ENCODE data around the gene SGCE.

Gene SGCE

GRCh38 chr7:94683066-94683465 is 27.1 kb upstream of the SGCE start:
- no peak overlapping the region for H3K4me3 ChIP-seq (ENCODE audit: low read depth in 1 of 5, low read length in 5 of 5)
- H3K9me3 ChIP-seq (ENCODE audit: control insufficient read depth in 5 of 5, low read length in 5 of 5), result no peaks in the 10 kb centered on the region
- H3K36me3 ChIP-seq (ENCODE audit: control insufficient read depth in 5 of 5, insufficient read depth in 5 of 5, low read length in 5 of 5), result no peaks in the 10 kb centered on the region
- H3K4me1 ChIP-seq (ENCODE audit: control insufficient read depth in 5 of 5, insufficient read depth in 5 of 5, low read length in 5 of 5), result no peaks in the 10 kb centered on the region
- H3K27me3 ChIP-seq (ENCODE audit: control insufficient read depth in 5 of 5, insufficient read depth in 4 of 5, low read length in 5 of 5), result no peaks in the 10 kb centered on the region
- H3K27ac ChIP-seq (ENCODE audit: low read depth, low read length), result no peak overlapping the region
- no peak overlapping the region for H3K9ac ChIP-seq (ENCODE audit: low read length in 5 of 5)

DNA sequence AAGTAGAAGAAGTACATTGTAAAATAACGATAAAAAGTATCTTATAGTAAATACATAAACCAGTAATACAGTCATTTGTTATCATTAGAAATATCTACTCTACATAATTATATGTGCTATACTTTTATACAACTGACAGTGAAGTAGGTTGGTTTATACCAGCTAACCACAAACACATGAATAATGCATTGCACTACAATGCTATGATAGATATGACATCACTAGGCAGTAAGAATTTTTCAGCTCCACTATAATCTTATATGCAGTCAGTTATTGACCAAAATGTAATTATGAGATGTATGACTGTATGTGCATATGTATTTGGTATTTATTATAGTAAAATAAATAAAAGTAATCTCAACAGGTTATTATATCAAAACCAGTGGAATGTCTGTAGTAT is 23.4 kb upstream of the SGCE start:
- H3K27me3 ChIP-seq (ENCODE audit: control insufficient read depth in 5 of 5, insufficient read depth in 4 of 5, low read length in 5 of 5), result no peaks in the 10 kb centered on the region
- no peaks in the 10 kb centered on the region for H3K36me3 ChIP-seq (ENCODE audit: control insufficient read depth in 5 of 5, insufficient read depth in 5 of 5, low read length in 5 of 5)
- H3K9me3 ChIP-seq (ENCODE audit: control insufficient read depth in 5 of 5, low read length in 5 of 5), result no peaks in the 10 kb centered on the region
- no peak overlapping the region for H3K27ac ChIP-seq (ENCODE audit: low read depth, low read length)
- no peak overlapping the region for H3K4me3 ChIP-seq (ENCODE audit: low read depth in 1 of 5, low read length in 5 of 5)
- H3K4me1 ChIP-seq (ENCODE audit: control insufficient read depth in 5 of 5, insufficient read depth in 5 of 5, low read length in 5 of 5), result no peaks in the 10 kb centered on the region
- no peak overlapping the region for H3K9ac ChIP-seq (ENCODE audit: low read length in 5 of 5)

- Histone ChIP-seq H3K4me1 (ENCODE audit: control insufficient read depth in 5 of 5, insufficient read depth in 5 of 5, low read length in 5 of 5) (no peaks in the 10 kb centered on the region), H3K4me3 (ENCODE audit: low read depth in 1 of 5, low read length in 5 of 5) (no peak overlapping the region), H3K27ac (ENCODE audit: low read depth, low read length) (no peak overlapping the region), H3K9ac (ENCODE audit: low read length in 5 of 5) (no peak overlapping the region), H3K36me3 (ENCODE audit: control insufficient read depth in 5 of 5, insufficient read depth in 5 of 5, low read length in 5 of 5) (no peaks in the 10 kb centered on the region), H3K9me3 (ENCODE audit: control insufficient read depth in 5 of 5, low read length in 5 of 5) (no peaks in the 10 kb centered on the region), H3K27me3 (ENCODE audit: control insufficient read depth in 5 of 5, insufficient read depth in 4 of 5, low read length in 5 of 5) (no peaks in the 10 kb centered on the region)
Observed at GRCh38 chr7:94676431-94676830, 20.5 kb upstream of the SGCE start.

DNA sequence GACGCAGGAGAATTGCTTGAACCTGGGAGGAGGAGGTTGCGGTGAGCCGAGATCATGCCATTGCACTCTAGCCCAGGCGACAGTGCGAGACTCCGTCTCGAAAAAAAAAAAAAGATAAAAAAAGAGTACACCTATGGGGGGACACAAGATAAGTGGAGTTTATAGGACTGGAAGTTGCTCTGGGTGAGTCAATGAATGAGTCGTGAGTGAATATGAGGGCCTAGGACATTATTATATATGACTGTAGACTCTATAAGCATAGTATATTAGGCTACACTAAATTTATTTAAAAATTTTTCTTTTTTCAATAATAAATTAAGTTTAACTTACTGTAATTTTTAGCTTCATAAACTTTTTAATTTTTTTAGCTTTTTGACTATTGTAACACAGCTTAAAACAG is 19.4 kb upstream of the SGCE start:
- no peak overlapping the region for H3K9ac ChIP-seq (ENCODE audit: low read length in 5 of 5)

GRCh38 chr7:94671444-94672235 is 15.7 kb upstream of the SGCE start:
- H3K4me3 ChIP-seq (ENCODE audit: low read depth in 1 of 5, low read length in 5 of 5), result no peak overlapping the region
- no peak overlapping the region for H3K9ac ChIP-seq (ENCODE audit: low read length in 5 of 5)
- no peaks in the 10 kb centered on the region for H3K9me3 ChIP-seq (ENCODE audit: control insufficient read depth in 5 of 5, low read length in 5 of 5)
- H3K27ac ChIP-seq (ENCODE audit: low read depth, low read length), result no peak overlapping the region
- H3K36me3 ChIP-seq (ENCODE audit: control insufficient read depth in 5 of 5, insufficient read depth in 5 of 5, low read length in 5 of 5), result no peaks in the 10 kb centered on the region
- H3K27me3 ChIP-seq (ENCODE audit: control insufficient read depth in 5 of 5, insufficient read depth in 4 of 5, low read length in 5 of 5), result no peaks in the 10 kb centered on the region
- no peaks in the 10 kb centered on the region for H3K4me1 ChIP-seq (ENCODE audit: control insufficient read depth in 5 of 5, insufficient read depth in 5 of 5, low read length in 5 of 5)

More for the DNA sequence above, 19.4 kb upstream of the SGCE start:
- Histone ChIP-seq H3K27me3 (ENCODE audit: control insufficient read depth in 5 of 5, insufficient read depth in 4 of 5, low read length in 5 of 5) (no peaks in the 10 kb centered on the region), H3K27ac (ENCODE audit: low read depth, low read length) (no peak overlapping the region), H3K4me3 (ENCODE audit: low read depth in 1 of 5, low read length in 5 of 5) (no peak overlapping the region), H3K4me1 (ENCODE audit: control insufficient read depth in 5 of 5, insufficient read depth in 5 of 5, low read length in 5 of 5) (no peaks in the 10 kb centered on the region), H3K36me3 (ENCODE audit: control insufficient read depth in 5 of 5, insufficient read depth in 5 of 5, low read length in 5 of 5) (no peaks in the 10 kb centered on the region), H3K9me3 (ENCODE audit: control insufficient read depth in 5 of 5, low read length in 5 of 5) (no peaks in the 10 kb centered on the region)

- no peak overlapping the region for H3K9ac ChIP-seq (ENCODE audit: low read length in 5 of 5)
- H3K27me3 ChIP-seq (ENCODE audit: control insufficient read depth in 5 of 5, insufficient read depth in 4 of 5, low read length in 5 of 5), result no peaks in the 10 kb centered on the region
- no peak overlapping the region for H3K27ac ChIP-seq (ENCODE audit: low read depth, low read length)
- H3K9me3 ChIP-seq (ENCODE audit: control insufficient read depth in 5 of 5, low read length in 5 of 5), result no peaks in the 10 kb centered on the region
- no peaks in the 10 kb centered on the region for H3K36me3 ChIP-seq (ENCODE audit: control insufficient read depth in 5 of 5, insufficient read depth in 5 of 5, low read length in 5 of 5)
- H3K4me1 ChIP-seq (ENCODE audit: control insufficient read depth in 5 of 5, insufficient read depth in 5 of 5, low read length in 5 of 5), result no peaks in the 10 kb centered on the region
- no peak overlapping the region for H3K4me3 ChIP-seq (ENCODE audit: low read depth in 1 of 5, low read length in 5 of 5)
Observed at GRCh38 chr7:94669773-94670495, 14.0 kb upstream of the SGCE start.

DNA sequence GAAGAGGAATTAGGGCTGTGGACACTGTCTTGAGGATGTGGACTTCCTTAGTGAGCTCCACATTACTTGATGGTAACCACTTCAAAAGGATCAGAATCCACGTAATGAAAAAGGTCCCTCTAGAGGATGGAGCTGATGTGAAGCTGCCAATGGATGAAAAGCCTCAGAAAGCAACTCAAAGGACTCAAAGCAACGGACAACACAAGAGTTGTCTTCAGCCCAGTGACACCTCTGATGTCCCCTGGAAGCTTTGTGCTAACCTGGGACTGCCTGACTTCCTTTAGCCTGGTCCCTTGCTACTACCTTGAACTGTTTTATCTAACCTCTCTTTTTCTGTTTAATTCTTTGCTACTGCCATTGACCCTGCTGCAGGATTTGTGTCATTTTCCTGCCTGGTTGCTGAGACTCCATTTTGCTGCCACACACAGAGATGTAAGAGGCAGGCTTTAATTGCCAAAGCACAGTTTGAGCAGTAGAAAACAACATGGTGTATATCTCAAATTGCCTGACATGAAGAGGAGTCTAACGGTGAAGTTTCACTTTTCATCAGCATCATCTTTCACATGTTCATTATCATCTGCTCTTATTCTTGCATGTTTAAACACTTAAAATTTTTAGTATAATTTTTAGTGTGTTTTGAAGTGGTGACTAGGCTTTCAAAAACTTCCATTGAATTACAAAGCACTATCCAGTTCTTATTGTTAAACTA is 11.1 kb upstream of the SGCE start:
- Histone ChIP-seq H3K27ac (ENCODE audit: low read depth, low read length) (no peak overlapping the region), H3K9ac (ENCODE audit: low read length in 5 of 5) (no peak overlapping the region), H3K9me3 (ENCODE audit: control insufficient read depth in 5 of 5, low read length in 5 of 5) (peaks cover 0 to 3% (median 0%) of the 10 kb centered on the region in 5 donors), H3K27me3 (ENCODE audit: control insufficient read depth in 5 of 5, insufficient read depth in 4 of 5, low read length in 5 of 5) (no peaks in the 10 kb centered on the region), H3K4me1 (ENCODE audit: control insufficient read depth in 5 of 5, insufficient read depth in 5 of 5, low read length in 5 of 5) (no peaks in the 10 kb centered on the region), H3K4me3 (ENCODE audit: low read depth in 1 of 5, low read length in 5 of 5) (no peak overlapping the region), H3K36me3 (ENCODE audit: control insufficient read depth in 5 of 5, insufficient read depth in 5 of 5, low read length in 5 of 5) (no peaks in the 10 kb centered on the region)

GRCh38 chr7:94665426-94665825 is 9.5 kb upstream of the SGCE start:
- no peak overlapping the region for H3K4me3 ChIP-seq (ENCODE audit: low read depth in 1 of 5, low read length in 5 of 5)
- no peaks in the 10 kb centered on the region for H3K36me3 ChIP-seq (ENCODE audit: control insufficient read depth in 5 of 5, insufficient read depth in 5 of 5, low read length in 5 of 5)
- peaks cover 0 to 3% (median 0%) of the 10 kb centered on the region in 5 donors for H3K9me3 ChIP-seq (ENCODE audit: control insufficient read depth in 5 of 5, low read length in 5 of 5)
- H3K4me1 ChIP-seq (ENCODE audit: control insufficient read depth in 5 of 5, insufficient read depth in 5 of 5, low read length in 5 of 5), result no peaks in the 10 kb centered on the region
- H3K27ac ChIP-seq (ENCODE audit: low read depth, low read length), result no peak overlapping the region
- H3K9ac ChIP-seq (ENCODE audit: low read length in 5 of 5), result no peak overlapping the region
- H3K27me3 ChIP-seq (ENCODE audit: control insufficient read depth in 5 of 5, insufficient read depth in 4 of 5, low read length in 5 of 5), result no peaks in the 10 kb centered on the region

DNA sequence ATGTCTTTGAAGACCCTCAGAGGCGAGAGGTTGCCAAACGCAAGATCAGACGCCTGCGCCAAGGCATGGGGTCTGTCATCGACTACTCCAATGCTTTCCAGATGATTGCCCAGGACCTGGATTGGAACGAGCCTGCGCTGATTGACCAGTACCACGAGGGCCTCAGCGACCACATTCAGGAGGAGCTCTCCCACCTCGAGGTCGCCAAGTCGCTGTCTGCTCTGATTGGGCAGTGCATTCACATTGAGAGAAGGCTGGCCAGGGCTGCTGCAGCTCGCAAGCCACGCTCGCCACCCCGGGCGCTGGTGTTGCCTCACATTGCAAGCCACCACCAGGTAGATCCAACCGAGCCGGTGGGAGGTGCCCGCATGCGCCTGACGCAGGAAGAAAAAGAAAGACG is 8.1 kb upstream of the SGCE start:
- peaks cover 0 to 3% (median 0%) of the 10 kb centered on the region in 5 donors for H3K9me3 ChIP-seq (ENCODE audit: control insufficient read depth in 5 of 5, low read length in 5 of 5)
- no peak overlapping the region for H3K9ac ChIP-seq (ENCODE audit: low read length in 5 of 5)
- no peak overlapping the region for H3K4me3 ChIP-seq (ENCODE audit: low read depth in 1 of 5, low read length in 5 of 5)
- H3K27ac ChIP-seq (ENCODE audit: low read depth, low read length), result no peak overlapping the region
- no peaks in the 10 kb centered on the region for H3K4me1 ChIP-seq (ENCODE audit: control insufficient read depth in 5 of 5, insufficient read depth in 5 of 5, low read length in 5 of 5)
- no peaks in the 10 kb centered on the region for H3K36me3 ChIP-seq (ENCODE audit: control insufficient read depth in 5 of 5, insufficient read depth in 5 of 5, low read length in 5 of 5)
- no peaks in the 10 kb centered on the region for H3K27me3 ChIP-seq (ENCODE audit: control insufficient read depth in 5 of 5, insufficient read depth in 4 of 5, low read length in 5 of 5)

- Histone ChIP-seq H3K4me3 (ENCODE audit: low read depth in 1 of 5, low read length in 5 of 5) (no peak overlapping the region), H3K9me3 (ENCODE audit: control insufficient read depth in 5 of 5, low read length in 5 of 5) (peaks cover 0 to 3% (median 0%) of the 10 kb centered on the region in 5 donors), H3K36me3 (ENCODE audit: control insufficient read depth in 5 of 5, insufficient read depth in 5 of 5, low read length in 5 of 5) (no peaks in the 10 kb centered on the region)
Observed at GRCh38 chr7:94662548-94662947, 6.6 kb upstream of the SGCE start.

More at GRCh38 chr7:94662548-94662947, 6.6 kb upstream of the SGCE start:
- no peak overlapping the region for H3K27ac ChIP-seq (ENCODE audit: low read depth, low read length)
- peaks cover 0 to 6% (median 0%) of the 10 kb centered on the region in 5 donors for H3K4me1 ChIP-seq (ENCODE audit: control insufficient read depth in 5 of 5, insufficient read depth in 5 of 5, low read length in 5 of 5)
- H3K27me3 ChIP-seq (ENCODE audit: control insufficient read depth in 5 of 5, insufficient read depth in 4 of 5, low read length in 5 of 5), result no peaks in the 10 kb centered on the region
- no peak overlapping the region for H3K9ac ChIP-seq (ENCODE audit: low read length in 5 of 5)
